ENCODE measurements around the gene ACP7. TPM values are rescaled to one million over a fixed set of nuclear protein-coding genes. Genes with fewer than 3 reads are reported as not detected.

The ACP7 gene
- total and polyA plus RNA-seq, 2 donors (not counting 3 experiments of a cell fraction or from before 2014, with no cell fraction given) = 0.04 to 0.49 TPM

DNA sequence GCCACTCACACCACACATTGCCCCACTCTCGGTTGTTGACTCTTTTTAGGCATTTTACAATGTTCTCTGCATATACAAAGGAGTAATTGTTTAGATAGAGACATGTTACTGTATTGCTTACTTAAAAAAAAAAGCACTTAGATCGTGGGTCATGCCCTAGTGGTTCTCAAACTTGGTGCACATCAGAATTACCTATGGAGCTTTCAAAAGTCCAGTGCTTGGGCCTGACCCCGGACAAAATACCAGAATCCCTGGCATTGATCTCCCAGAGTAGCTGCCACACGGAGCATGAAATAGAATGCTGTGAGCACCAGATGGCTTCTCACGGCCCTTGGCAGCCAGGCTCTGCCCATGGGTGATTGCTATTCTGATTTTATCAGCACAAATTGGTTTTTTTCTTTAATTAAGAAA, 20.0 kb downstream of the ACP7 start:
- CTCF ChIA-PET = interaction anchor here (1.2 to 2.2 kb wide), 4 partner anchors 21 to 128 kb away, joined by 3 to 9 read pairs (median 4); partner anchors contain the start of gene FBXO17
- Histone ChIP-seq H3K27ac (ENCODE audit: insufficient read depth, low read depth, low read length) (no peak overlapping the region), H3K9me3 (replicated peaks; ENCODE audit: control insufficient read depth, insufficient read depth, low read length) (no peaks in the 10 kb centered on the region), H3K36me3 (ENCODE audit: control insufficient read depth in 2 of 2, extremely low read depth in 1 of 2, insufficient read depth in 2 of 2, low read length in 2 of 2) (no peaks in the 10 kb centered on the region), H3K4me3 (replicated peaks in 1 of 3; ENCODE audit: insufficient read depth in 1 of 3, low read depth in 1 of 3, low read length in 3 of 3) (no peak overlapping the region), H3K9ac (replicated peaks; ENCODE audit: extremely low read depth, insufficient read depth, low read length) (no peak overlapping the region), H3K9me1 (replicated peaks; ENCODE audit: control insufficient read depth, extremely low read depth, insufficient read depth, low read length) (no peaks in the 10 kb centered on the region), H3K27me3 (ENCODE audit: control insufficient read depth in 2 of 2, insufficient read depth in 2 of 2, low read length in 2 of 2) (peaks cover 0 to under 1% of the 10 kb centered on the region in 2 experiments), H3K4me1 (ENCODE audit: control insufficient read depth, extremely low read depth, insufficient read depth, low read length) (no peaks in the 10 kb centered on the region), H4K20me1 (replicated peaks; ENCODE audit: control insufficient read depth, extremely low read depth, insufficient read depth, low read length) (no peaks in the 10 kb centered on the region), H3K4me2 (ENCODE audit: insufficient read depth, low read length) (no peak overlapping the region), H3K79me2 (ENCODE audit: control insufficient read depth, insufficient read depth, low read length) (no peaks in the 10 kb centered on the region), H2AFZ (ENCODE audit: low read depth, low read length) (no peak overlapping the region)
- intact Hi-C loops (cut with micrococcal nuclease) = no loop called here
- dilution Hi-C loops (cut with MboI; ENCODE audit: extremely low pct_ligation_motif_present, low sequenced_read_pairs) = no loop called here
- no TSS peak for BruUV-seq (replicated peaks)
- no peak for FAIRE-seq
- TF ChIP-seq FOS (IDR thresholded peaks at IDR 0.05; ENCODE audit: borderline replicate concordance, insufficient read depth, low read length) = no peak
- no peak for TF ChIP-seq EZH2 (IDR thresholded peaks at IDR 0.05; ENCODE audit: borderline replicate concordance, low read depth, low read length, severe bottlenecking)
- no peak for TF ChIP-seq POLR2AphosphoS5 (IDR thresholded peaks at IDR 0.05; ENCODE audit: insufficient read depth, low read depth, low read length)
- TF ChIP-seq, protein P1, sequence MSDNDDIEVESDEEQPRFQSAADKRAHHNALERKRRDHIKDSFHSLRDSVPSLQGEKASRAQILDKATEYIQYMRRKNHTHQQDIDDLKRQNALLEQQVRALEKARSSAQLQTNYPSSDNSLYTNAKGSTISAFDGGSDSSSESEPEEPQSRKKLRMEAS (IDR thresholded peaks at IDR 0.05; ENCODE audit: insufficient read depth, insufficient read length) = no peak
- TF ChIP-seq GATA2 (IDR thresholded peaks at IDR 0.05; ENCODE audit: insufficient read depth, insufficient read length, low read depth, low read length) = no peak
- no peak for TF ChIP-seq MYC (IDR thresholded peaks at IDR 0.05; ENCODE audit: low read depth, low read length)
- TF ChIP-seq JUN (IDR thresholded peaks at IDR 0.05; ENCODE audit: borderline replicate concordance, insufficient read depth, insufficient read length, low read depth) = no peak
- TF ChIP-seq, protein P2, sequence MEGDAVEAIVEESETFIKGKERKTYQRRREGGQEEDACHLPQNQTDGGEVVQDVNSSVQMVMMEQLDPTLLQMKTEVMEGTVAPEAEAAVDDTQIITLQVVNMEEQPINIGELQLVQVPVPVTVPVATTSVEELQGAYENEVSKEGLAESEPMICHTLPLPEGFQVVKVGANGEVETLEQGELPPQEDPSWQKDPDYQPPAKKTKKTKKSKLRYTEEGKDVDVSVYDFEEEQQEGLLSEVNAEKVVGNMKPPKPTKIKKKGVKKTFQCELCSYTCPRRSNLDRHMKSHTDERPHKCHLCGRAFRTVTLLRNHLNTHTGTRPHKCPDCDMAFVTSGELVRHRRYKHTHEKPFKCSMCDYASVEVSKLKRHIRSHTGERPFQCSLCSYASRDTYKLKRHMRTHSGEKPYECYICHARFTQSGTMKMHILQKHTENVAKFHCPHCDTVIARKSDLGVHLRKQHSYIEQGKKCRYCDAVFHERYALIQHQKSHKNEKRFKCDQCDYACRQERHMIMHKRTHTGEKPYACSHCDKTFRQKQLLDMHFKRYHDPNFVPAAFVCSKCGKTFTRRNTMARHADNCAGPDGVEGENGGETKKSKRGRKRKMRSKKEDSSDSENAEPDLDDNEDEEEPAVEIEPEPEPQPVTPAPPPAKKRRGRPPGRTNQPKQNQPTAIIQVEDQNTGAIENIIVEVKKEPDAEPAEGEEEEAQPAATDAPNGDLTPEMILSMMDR (IDR thresholded peaks at IDR 0.05; ENCODE audit: extremely low read depth in 1 of 2, insufficient read depth in 1 of 2, low read depth in 1 of 2, low read length in 2 of 2) = no peak
- TF ChIP-seq POLR2A (IDR thresholded peaks at IDR 0.05; ENCODE audit: low read depth, low read length) = no peak
- POLR2A ChIA-PET = no interaction called here
- no peak for DNase-seq (ENCODE audit: low read depth, low spot score)
